Mucosa of stomach (tissue), 1 donor: ENCODE results near the gene MYOZ1.
A peak's percentile ranks its signal among the peaks of the same experiment; 100 is the strongest.

Experiments used
- H3K27me3 ChIP-seq: one replicate; pipeline ENCODE4 v1.7.0; 2013; ENCODE audit warnings: mild to moderate bottlenecking, low read length; ENCODE audit not compliant: control insufficient read depth, insufficient read depth
- H3K36me3 ChIP-seq: one replicate; pipeline ENCODE4 v1.7.0; 2013; ENCODE audit warnings: low read length; ENCODE audit not compliant: control insufficient read depth, insufficient read depth
- H3K4me1 ChIP-seq: one replicate; pipeline ENCODE4 v1.7.0; 2013; ENCODE audit warnings: mild to moderate bottlenecking, low read length; ENCODE audit not compliant: control insufficient read depth, insufficient read depth
- H3K4me3 ChIP-seq: one replicate; pipeline ENCODE4 v1.7.0; 2013; ENCODE audit warnings: low read length
- H3K9ac ChIP-seq: one replicate; pipeline ENCODE4 v1.7.0; 2013; ENCODE audit warnings: mild to moderate bottlenecking, low read length, moderate library complexity
- H3K9me3 ChIP-seq: one replicate; pipeline ENCODE4 v1.7.0; 2013; ENCODE audit warnings: mild to moderate bottlenecking, low read length, moderate library complexity; ENCODE audit not compliant: control insufficient read depth
- donor health status: Pancreatic carcinoma.

Gene MYOZ1

DNA sequence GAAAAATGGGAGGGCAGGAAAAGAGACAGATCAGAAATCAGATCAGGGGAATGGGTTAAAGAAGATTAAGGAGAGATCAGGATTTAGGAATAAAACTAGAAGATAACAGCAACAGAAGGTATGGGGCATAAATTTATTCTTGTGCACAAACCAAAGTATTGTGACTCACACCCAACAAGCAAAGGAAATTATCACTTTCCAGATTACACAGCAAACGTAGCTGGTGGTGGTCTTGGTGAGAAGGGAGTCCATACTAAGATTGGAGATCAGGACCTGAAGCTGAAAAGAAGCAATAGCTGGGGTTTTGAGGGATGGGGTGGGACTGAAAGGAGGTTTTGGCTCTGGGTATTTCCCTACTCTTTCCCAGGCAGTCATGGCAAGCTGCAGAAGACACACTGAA is 3.5 kb upstream of the MYOZ1 start:
- H3K27me3 ChIP-seq = peaks cover 2% of the 10 kb centered on the region
- H3K36me3 ChIP-seq = no peaks in the 10 kb centered on the region
- H3K9me3 ChIP-seq = no peaks in the 10 kb centered on the region
- H3K4me1 ChIP-seq = peaks cover 37% of the 10 kb centered on the region
- H3K4me3 ChIP-seq = no peak overlapping the region
- no peak overlapping the region for H3K9ac ChIP-seq

DNA sequence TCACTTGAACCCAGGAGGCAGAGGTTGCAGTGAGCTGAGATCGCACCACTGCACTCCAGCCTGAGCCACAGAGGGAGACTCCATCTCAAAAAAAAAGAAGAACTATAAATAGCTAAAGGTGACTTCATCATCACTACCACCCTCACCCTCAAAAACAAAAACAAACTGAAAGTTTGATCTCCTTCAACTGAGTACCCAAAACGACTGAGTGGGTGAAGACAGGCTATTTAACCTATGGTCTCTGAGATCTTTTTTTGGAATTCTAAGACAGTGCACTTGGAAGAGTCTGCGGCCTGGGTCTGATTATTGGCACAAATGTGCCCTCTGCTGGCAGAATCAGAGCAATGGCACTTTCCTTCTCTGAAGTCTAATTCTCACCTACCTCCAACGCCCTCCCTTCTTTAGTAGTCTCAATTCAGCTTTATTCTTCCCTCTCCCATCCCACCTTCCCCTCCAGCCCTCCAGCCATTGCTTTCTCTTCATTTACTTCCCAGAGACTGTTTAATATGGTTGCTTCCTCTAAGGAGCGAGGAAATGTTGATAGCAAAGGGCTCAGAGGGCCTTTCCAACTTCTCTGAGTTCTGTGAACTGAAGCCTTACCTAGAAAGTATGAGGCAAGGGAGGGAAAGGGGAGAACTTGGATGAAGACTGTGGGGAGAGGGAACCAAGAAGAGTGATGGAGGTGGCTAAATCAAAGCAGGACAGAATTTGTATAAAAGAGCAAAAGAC is 2.9 kb upstream of the MYOZ1 start:
- peaks cover 37% of the 10 kb centered on the region for H3K4me1 ChIP-seq
- H3K9me3 ChIP-seq = no peaks in the 10 kb centered on the region
- H3K9ac ChIP-seq = no peak overlapping the region
- peaks cover 2% of the 10 kb centered on the region for H3K27me3 ChIP-seq
- no peaks in the 10 kb centered on the region for H3K36me3 ChIP-seq
- no peak overlapping the region for H3K4me3 ChIP-seq

DNA sequence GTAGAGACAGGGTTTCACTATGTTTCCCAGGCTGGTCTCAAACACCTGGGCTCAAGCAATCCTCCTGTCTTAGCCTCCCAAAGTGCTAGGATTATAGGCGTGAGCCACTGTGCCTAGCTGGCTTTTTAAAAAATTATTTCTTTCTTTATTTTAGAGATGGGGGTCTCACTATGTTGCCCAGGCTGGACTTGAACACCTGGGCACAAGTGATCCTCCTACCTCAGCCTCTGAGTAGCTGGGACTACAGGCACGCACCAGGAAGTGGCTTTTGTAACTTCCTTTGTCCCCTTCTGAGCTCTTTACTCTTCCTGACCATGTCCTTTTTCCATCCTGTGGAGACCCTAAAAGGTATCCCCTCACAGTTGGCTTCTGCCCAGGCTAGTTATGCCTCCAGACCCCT is 2.1 kb upstream of the MYOZ1 start:
- H3K9ac ChIP-seq = no peak overlapping the region
- no peaks in the 10 kb centered on the region for H3K36me3 ChIP-seq
- H3K4me3 ChIP-seq = no peak overlapping the region
- H3K4me1 ChIP-seq = peaks cover 34% of the 10 kb centered on the region
- no peaks in the 10 kb centered on the region for H3K9me3 ChIP-seq
- peaks cover under 1% of the 10 kb centered on the region for H3K27me3 ChIP-seq

DNA sequence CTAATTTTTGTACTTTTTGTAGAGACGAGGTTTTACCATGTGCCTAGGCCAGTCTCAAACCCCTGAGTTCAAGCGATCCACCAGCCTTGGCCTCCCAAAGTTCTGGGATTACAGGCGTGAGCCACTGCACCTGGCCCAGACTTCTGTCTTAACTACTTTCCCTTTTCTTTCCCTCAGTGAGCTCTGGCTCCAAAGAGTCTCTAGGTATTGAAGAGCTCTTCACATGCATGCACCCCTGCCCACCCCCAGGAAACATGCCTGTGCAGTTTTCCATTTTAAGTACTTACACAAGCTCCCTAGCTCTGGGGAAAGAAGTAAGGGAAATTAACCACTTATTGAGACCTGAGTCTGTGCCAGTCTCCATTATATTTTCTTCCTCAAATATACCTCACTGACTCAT is 2.0 kb downstream of the MYOZ1 start:
- H3K36me3 ChIP-seq = no peaks in the 10 kb centered on the region
- H3K4me1 ChIP-seq = peaks cover 13% of the 10 kb centered on the region
- no peaks in the 10 kb centered on the region for H3K27me3 ChIP-seq
- no peak overlapping the region for H3K4me3 ChIP-seq
- H3K9me3 ChIP-seq = no peaks in the 10 kb centered on the region
- H3K9ac ChIP-seq = no peak overlapping the region

DNA sequence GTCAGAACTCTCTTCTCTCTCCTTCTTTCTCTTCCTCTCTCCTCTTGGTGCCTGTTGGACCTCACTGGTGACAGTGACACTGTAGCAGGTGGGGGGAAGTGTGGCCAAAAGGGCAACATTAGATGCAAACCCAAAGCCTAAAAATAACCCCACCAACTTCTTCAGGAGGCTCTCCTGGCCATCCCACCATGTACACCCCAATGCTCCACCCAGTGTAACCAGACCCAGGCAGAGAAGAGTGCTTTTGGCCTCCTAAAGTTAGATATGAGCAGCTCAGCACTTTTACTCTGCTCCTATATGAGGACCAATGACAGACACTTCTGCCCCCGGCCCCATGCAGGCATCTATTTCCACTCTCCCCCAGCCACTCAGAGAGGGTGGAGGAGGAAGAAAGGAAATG is 5.5 kb downstream of the MYOZ1 start:
- Histone ChIP-seq H3K9ac (no peak overlapping the region), H3K27me3 (no peaks in the 10 kb centered on the region), H3K4me1 (no peaks in the 10 kb centered on the region), H3K36me3 (no peaks in the 10 kb centered on the region), H3K4me3 (no peak overlapping the region), H3K9me3 (no peaks in the 10 kb centered on the region)

DNA sequence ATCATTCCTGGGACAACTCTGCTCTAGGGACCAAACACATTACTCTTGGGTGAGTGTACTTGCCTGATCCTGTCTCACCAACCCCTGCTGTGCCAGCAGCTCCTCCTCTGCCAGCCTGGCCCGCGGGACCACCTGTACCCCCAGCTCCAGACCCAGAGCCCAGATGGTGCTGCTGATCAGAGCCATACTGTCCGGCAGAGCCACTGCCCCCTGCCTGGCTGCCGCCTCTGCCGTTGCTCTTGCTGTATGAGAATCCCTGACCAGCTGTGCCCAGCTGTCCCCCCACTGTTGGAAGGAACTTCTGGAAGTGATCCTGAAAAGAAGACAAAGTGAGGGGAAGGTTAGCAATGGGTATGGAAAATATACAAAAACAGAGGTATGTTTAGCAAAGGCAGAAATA is 6.9 kb downstream of the MYOZ1 start:
- H3K36me3 ChIP-seq = no peaks in the 10 kb centered on the region
- H3K27me3 ChIP-seq = no peaks in the 10 kb centered on the region
- H3K4me3 ChIP-seq = no peak overlapping the region
- H3K4me1 ChIP-seq = no peaks in the 10 kb centered on the region
- no peak overlapping the region for H3K9ac ChIP-seq
- no peaks in the 10 kb centered on the region for H3K9me3 ChIP-seq

DNA sequence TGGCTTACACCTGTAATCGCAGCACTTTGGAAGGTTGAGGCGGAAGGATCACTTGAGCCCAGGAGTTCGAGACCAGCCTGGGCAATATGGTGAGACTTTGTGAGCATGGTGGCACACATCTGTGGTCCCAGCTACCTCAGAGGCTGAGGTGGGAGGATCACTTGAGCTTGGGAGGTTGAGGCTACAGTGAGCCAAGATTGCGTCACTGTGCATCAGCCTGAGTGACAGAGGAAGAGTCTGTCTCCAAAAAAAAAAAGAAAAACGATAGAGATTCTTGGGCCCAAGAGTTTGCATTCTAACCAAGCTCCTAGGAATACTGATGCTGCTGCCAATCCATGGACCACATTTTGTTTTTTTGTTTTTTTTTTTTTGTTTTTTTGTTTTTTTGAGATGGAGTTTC is 12.1 kb downstream of the MYOZ1 start:
- Histone ChIP-seq H3K4me1 (no peaks in the 10 kb centered on the region), H3K36me3 (no peaks in the 10 kb centered on the region), H3K9ac (no peak overlapping the region), H3K9me3 (no peaks in the 10 kb centered on the region), H3K4me3 (no peak overlapping the region), H3K27me3 (no peaks in the 10 kb centered on the region)

DNA sequence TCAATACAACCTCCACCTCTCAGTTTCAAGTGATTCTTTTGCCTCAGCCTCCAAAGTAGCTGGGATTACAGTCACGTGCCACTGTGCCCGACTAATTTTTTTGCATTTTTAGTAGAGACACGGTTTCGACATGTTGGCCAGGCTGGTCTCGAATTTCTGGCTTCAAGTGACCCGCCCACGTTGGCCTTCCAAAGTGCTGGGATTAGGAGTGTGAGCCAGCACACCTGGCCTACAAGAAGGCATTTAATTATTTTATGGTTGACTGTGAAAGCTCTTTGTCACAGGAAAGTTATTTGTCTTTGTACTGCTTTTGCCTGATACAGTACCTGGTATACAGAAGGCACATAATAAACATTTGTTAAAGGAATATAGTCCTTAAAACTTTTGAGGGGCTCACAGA is 12.9 kb downstream of the MYOZ1 start:
- no peak overlapping the region for H3K9ac ChIP-seq

DNA sequence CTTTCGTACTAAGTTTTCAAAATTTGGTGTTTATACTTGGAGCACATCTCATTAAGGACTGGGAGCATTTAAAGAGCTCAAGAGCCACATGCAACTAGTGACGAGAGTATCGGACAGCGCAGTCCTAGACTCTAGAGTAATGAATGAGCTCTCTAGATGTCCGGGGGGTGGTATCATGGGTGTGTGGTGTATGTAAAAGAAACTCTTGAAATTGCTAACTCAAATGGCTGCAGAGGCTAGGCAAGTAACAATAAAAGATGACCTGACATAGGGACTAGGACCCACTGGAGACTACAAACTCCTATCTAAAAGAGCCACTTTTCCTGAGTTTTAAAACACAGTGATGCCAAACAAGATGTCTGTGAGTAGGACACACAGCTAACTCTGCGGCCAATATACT is 14.0 kb downstream of the MYOZ1 start:
- no peaks in the 10 kb centered on the region for H3K27me3 ChIP-seq
- H3K4me3 ChIP-seq = no peak overlapping the region
- H3K36me3 ChIP-seq = no peaks in the 10 kb centered on the region
- H3K9ac ChIP-seq = no peak overlapping the region
- no peaks in the 10 kb centered on the region for H3K4me1 ChIP-seq
- no peaks in the 10 kb centered on the region for H3K9me3 ChIP-seq

More for the DNA sequence above, 12.9 kb downstream of the MYOZ1 start:
- H3K4me1 ChIP-seq = no peaks in the 10 kb centered on the region
- H3K27me3 ChIP-seq = no peaks in the 10 kb centered on the region
- no peaks in the 10 kb centered on the region for H3K9me3 ChIP-seq
- H3K36me3 ChIP-seq = no peaks in the 10 kb centered on the region
- no peak overlapping the region for H3K4me3 ChIP-seq

DNA sequence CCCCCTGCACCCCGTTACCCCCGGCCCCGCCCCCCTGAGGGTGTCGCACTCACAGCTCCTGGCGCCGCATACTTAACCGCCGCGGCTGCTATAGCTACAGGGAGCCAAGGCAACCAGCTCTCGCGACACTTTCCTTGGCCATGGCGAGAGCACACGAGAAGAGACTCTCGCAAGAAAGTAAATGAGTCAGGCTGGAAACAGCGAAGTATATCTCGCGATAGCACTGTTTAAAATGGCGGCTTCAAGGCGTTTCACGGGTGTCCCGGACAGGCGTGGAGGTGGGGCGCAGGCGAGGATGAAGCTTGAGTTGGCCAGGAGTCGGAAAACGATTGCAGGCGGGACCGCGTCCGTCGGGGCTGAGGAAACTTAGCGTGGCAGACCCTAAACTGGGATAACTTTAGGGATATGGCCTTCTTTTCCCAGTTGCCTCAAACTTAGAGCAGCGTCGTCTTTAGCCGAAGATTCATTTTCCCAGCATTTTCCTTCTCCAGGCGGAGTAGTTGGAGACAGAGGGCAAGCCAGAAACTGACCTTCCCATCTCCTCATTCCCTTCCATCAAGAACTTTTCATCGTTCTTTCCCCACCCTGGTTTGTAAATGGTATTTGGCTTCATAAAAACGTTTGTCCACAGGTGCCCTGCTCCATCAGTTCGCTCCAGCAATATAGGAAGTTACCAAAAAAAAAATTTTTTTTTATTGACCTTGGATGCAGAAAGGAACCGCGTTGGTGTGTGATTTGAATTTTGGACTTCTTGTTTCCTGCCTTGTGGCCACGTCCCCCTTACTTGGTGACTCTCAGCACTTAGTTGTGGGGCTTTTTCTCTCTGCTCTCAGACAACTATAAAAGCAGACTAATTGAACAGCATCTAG is 15.2 kb downstream of the MYOZ1 start:
- Histone ChIP-seq H3K27me3 (no peaks in the 10 kb centered on the region), H3K36me3 (no peaks in the 10 kb centered on the region)

DNA sequence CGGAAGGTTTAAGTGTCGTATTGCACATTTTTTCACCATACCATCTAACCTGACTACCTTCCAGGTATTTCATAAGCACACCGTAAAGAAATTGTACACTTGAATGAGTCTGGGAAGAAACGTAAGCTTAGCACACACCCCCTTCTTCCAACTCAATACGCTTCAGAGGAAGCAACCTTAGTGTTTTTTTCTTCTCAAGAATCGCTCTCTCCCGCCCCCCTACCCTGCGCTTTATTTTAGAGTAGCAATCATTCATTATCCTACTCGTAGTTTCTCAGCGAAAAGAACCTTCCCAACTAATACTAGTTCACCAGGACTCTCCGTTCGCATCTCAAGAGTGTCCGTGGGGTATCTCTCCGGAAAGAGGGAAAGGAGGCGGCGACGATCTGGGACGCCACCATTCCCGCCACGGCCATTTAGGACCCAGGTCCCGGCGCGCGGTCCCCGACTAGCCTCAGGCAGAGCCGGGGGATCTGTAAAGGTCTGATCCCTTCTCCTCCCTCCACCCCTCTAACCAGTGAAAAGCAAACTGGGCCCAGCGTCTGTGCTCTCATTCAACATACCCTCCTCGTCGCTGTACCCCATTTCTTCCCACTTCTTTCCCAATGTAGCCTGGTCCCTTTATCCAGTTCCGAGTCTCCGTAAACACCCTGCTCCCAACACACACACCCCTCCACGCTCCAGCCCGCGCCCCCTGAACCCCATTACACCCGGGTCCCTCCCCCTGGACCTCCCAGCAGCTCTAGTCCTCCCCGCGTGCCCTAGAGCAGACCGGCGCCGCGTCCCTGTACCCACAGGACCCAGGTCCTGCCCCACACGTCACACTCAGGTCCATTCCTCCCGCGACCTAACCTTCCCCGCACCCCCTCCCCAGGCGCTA is 16.0 kb downstream of the MYOZ1 start:
- H3K9me3 ChIP-seq = no peaks in the 10 kb centered on the region
- H3K4me1 ChIP-seq = no peaks in the 10 kb centered on the region
- no peaks in the 10 kb centered on the region for H3K27me3 ChIP-seq
- H3K4me3 ChIP-seq = peak overlapping the region; percentile 91
- no peaks in the 10 kb centered on the region for H3K36me3 ChIP-seq
- H3K9ac ChIP-seq = peak overlapping the region; percentile 79

More for the DNA sequence above, 15.2 kb downstream of the MYOZ1 start:
- H3K9ac ChIP-seq = peak overlapping the region; percentile 86
- peak overlapping the region; percentile 46 for H3K4me3 ChIP-seq
- no peaks in the 10 kb centered on the region for H3K4me1 ChIP-seq
- H3K9me3 ChIP-seq = no peaks in the 10 kb centered on the region

DNA sequence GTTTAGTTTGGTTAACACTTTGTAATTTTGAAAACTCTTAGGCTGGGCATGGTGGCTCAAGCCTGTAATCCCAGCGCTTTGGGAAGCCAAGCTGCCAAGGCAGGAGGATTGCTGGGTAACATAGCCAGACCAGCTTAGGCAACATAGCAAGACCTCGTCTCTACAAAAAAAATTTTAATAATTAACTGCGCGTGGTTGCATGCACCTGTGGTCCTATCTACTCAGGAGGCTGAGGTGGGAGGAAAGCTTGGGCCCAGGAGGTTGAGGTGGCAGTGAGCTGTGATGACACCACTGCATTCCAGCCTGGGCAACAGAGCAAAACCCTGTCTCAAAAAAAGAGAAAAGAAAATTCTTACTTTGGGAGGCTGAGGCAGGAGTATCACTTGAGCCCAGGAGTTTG is 18.2 kb downstream of the MYOZ1 start:
- Histone ChIP-seq H3K4me1 (no peaks in the 10 kb centered on the region), H3K9me3 (no peaks in the 10 kb centered on the region), H3K9ac (no peak overlapping the region), H3K27me3 (no peaks in the 10 kb centered on the region), H3K36me3 (no peaks in the 10 kb centered on the region), H3K4me3 (no peak overlapping the region)
